GM12878 (cell line): ENCODE measurements around the gene PRCC. TPM values are rescaled to one million over a fixed set of nuclear protein-coding genes. Genes with fewer than 3 reads are reported as not detected.

Experiments used
- CBX3 ChIP-seq: fragments of 200-600 bp; sonication (generic); IDR thresholded peaks from 2 replicates; pipeline ENCODE4 v1.6.1; 2016; ENCODE audit warnings: low read depth, borderline replicate concordance
- CEBPB ChIP-seq, 2 experiments: fragments of 150-350 bp in 1 of 2; IDR thresholded peaks; 2 replicates each; pipeline ENCODE4 v1.6.1; 2012 to 2014; ENCODE audit warnings: low read depth in 2 of 2, low read length in 2 of 2, borderline replicate concordance in 1 of 2, inconsistent platforms in 1 of 2
- CEBPZ ChIP-seq: fragments of 150-350 bp; IDR thresholded peaks from 2 replicates; pipeline ENCODE4 v1.6.1; 2016; ENCODE audit warnings: low read depth, low read length
- CHD1 ChIP-seq: IDR thresholded peaks from 2 replicates; pipeline ENCODE4 v1.6.1; 2012; ENCODE audit warnings: low read depth, low read length, improper control_type of control experiment
- E4F1 ChIP-seq: fragments of 450-650 bp; IDR thresholded peaks from 2 replicates; pipeline ENCODE4 v1.6.1; 2018; ENCODE audit warnings: borderline replicate concordance, mild to moderate bottlenecking; ENCODE audit not compliant: partially characterized antibody
- EED ChIP-seq: sonication (generic); IDR thresholded peaks from 2 replicates; pipeline ENCODE4 v1.6.1; 2016; ENCODE audit warnings: antibody characterized with exemption, low read depth
- HCFC1 ChIP-seq: fragments of 150-350 bp; IDR thresholded peaks from 2 replicates; pipeline ENCODE4 v1.6.1; 2014; ENCODE audit warnings: low read length
- IRF4 ChIP-seq: IDR thresholded peaks from 2 replicates; pipeline ENCODE4 v1.6.1; 2011; ENCODE audit warnings: low read depth, low read length
- LARP7 ChIP-seq: fragments of 450-650 bp; IDR thresholded peaks from 2 replicates; pipeline ENCODE4 v1.6.1; 2017; ENCODE audit warnings: mild to moderate bottlenecking
- NKRF ChIP-seq: fragments of 450-650 bp; conservative IDR thresholded peaks from 2 replicates; pipeline ENCODE4 v1.6.1; 2017; ENCODE audit warnings: mild to moderate bottlenecking, moderate library complexity
- SMARCA5 ChIP-seq: fragments of 450-650 bp; IDR thresholded peaks from 2 replicates; pipeline ENCODE4 v1.6.1; 2017; ENCODE audit warnings: mild to moderate bottlenecking
- STAT1 ChIP-seq: fragments of 450-650 bp; conservative IDR thresholded peaks from 2 replicates; pipeline ENCODE4 v1.6.1; 2014; ENCODE audit warnings: antibody characterized with exemption, mild to moderate bottlenecking
- SUPT20H ChIP-seq: IDR thresholded peaks from 2 replicates; pipeline ENCODE4 v1.6.1; 2011; ENCODE audit warnings: low read depth, mild to moderate bottlenecking, low read length, moderate library complexity, borderline replicate concordance; ENCODE audit not compliant: control insufficient read depth
- TCF12 ChIP-seq: IDR thresholded peaks from 2 replicates; pipeline ENCODE4 v1.6.1; 2011; ENCODE audit warnings: low read depth, mild to moderate bottlenecking, low read length
- ZNF592 ChIP-seq: fragments of 450-650 bp; IDR thresholded peaks from 2 replicates; pipeline ENCODE4 v1.6.1; 2017; ENCODE audit warnings: mild to moderate bottlenecking, moderate library complexity
- polyA plus RNA-seq, 11 experiments: library from polyadenylated mRNA; depleted of rRNA in 4 of 11; unstranded in 6 of 11; stranded (reverse) in 5 of 11; fragments of >200 nt; fragmentation: Nextera tagmentation in 4 of 11; fragmentation: Illumina TruSeq in 1 of 11; extraction: Ambion mirVana in 4 of 11; extraction: Trizol in 1 of 11; gene quantifications; 1 replicate in 1 of 11; 2 replicates in 10 of 11; pipeline versions ENCODE4 v1.2.1 to v1.2.3, GENCODE V29; 2011 to 2016; ENCODE audit warnings: inconsistent platforms in 2 of 11, missing spikeins in 2 of 11, low read depth in 1 of 11
- total RNA-seq, 4 experiments: library from RNA; depleted of rRNA in 3 of 4; stranded (reverse); fragments of >200 nt in 3 of 4; fragmentation: Illumina TruSeq in 1 of 4; extraction: Trizol in 1 of 4; gene quantifications; 2 replicates each; pipeline versions ENCODE4 v1.2.1 to v1.2.3, GENCODE V29; 2013 to 2021

PRCC gene
- total and polyA plus RNA-seq, 10 of the 15 experiments (the other 5 are each of a cell fraction or from before 2014, with no cell fraction given), result 23.8 to 132 (median 63.1) TPM

GRCh38 chr1:156767101-156767878 is at the start of gene PRCC (continued):
- TF ChIP-seq E4F1 (peak; percentile 11), LARP7 (peak; percentile 100), CBX3 (no peak), IRF4 (no peak), EED (peak; percentile 53; the same call in 1 of the 2 replicates), CEBPB (IDR thresholded peaks at IDR 0.05; ENCODE audit: borderline replicate concordance in 1 of 2, low read depth in 2 of 2, low read length in 2 of 2) (no peak), CEBPZ (no peak), SUPT20H (no peak), HCFC1 (peak; percentile 99), NKRF (peak; percentile 96), ZNF592 (peak; percentile 98), STAT1 (peak; percentile 20; the same call in 1 of the 2 replicates), SMARCA5 (peak; percentile 95), CHD1 (peak; percentile 97), TCF12 (no peak)
